Caco-2 (cell line): ENCODE measurements around the gene YKT6. TPM values are rescaled to one million over a fixed set of nuclear protein-coding genes. Genes with fewer than 3 reads are reported as not detected.
"Not testable (repeated sequence)": the region's sequence is repeated elsewhere in the genome, so short reads cannot be mapped to it uniquely, and the experiment has no call there.

ENCODE experiments used
- BruUV-seq: library from RNA; stranded (reverse); fragments of 400-500 nt; replicated peaks from 2 replicates; lab custom pipeline; 2021; lab: Mats Ljungman, UMichigan
- CTCF ChIA-PET: fragments of 300-600 bp; sonication (Branson Sonifier 250); formaldehyde crosslinking; loops from one replicate; lab custom pipeline; 2022; ENCODE audit warnings: antibody characterized with exemption; lab: Charles Lee
- POLR2A ChIA-PET: fragments of 300-600 bp; sonication (Branson Sonifier 250); formaldehyde crosslinking; loops from one replicate; lab custom pipeline; 2022; ENCODE audit warnings: antibody characterized with exemption; lab: Charles Lee
- DNase-seq, 2 experiments: peaks; one replicate each; pipeline versions ENCODE4 v3.0.0 to v3.0.0-alpha.2; 2020 to 2022
- H3K27me3 ChIP-seq: replicated peaks from 2 replicates; pipeline ENCODE4 v1.6.0; 2011; ENCODE audit warnings: low read length; ENCODE audit not compliant: control insufficient read depth, insufficient read depth
- H3K36me3 ChIP-seq: 2 replicates; pipeline ENCODE4 v1.5.1; 2011; ENCODE audit warnings: low read length; ENCODE audit not compliant: control insufficient read depth, insufficient read depth
- H3K4me1 ChIP-seq: fragments of 250-450 bp; sonication (Bioruptor Pico); 2 replicates; pipeline ENCODE4 v1.5.1; 2020; ENCODE audit warnings: mild to moderate bottlenecking
- H3K4me3 ChIP-seq: 2 replicates; pipeline ENCODE4 v1.5.1; 2011; ENCODE audit warnings: low read depth, mild to moderate bottlenecking, control low read depth, low read length
- H3K9me3 ChIP-seq: fragments of 250-450 bp; sonication (Bioruptor Pico); 2 replicates; pipeline ENCODE4 v1.5.1; 2020; ENCODE audit warnings: mild to moderate bottlenecking, moderate library complexity
- H3K27ac Mint-ChIP-seq: one replicate; pipeline ENCODE4 v1.8.0; 2022; ENCODE audit warnings: mixed read lengths; ENCODE audit not compliant: unreplicated experiment
- H3K27me3 Mint-ChIP-seq: one replicate; pipeline ENCODE4 v1.8.0; 2022; ENCODE audit warnings: mixed read lengths; ENCODE audit not compliant: insufficient read depth, unreplicated experiment
- H3K36me3 Mint-ChIP-seq: one replicate; pipeline ENCODE4 v1.8.0; 2022; ENCODE audit warnings: mild to moderate bottlenecking, mixed read lengths; ENCODE audit not compliant: insufficient read depth, unreplicated experiment
- H3K4me1 Mint-ChIP-seq: one replicate; pipeline ENCODE4 v1.8.0; 2022; ENCODE audit warnings: low read depth, mixed read lengths; ENCODE audit not compliant: unreplicated experiment
- H3K4me3 Mint-ChIP-seq: one replicate; pipeline ENCODE4 v1.8.0; 2022; ENCODE audit warnings: mild to moderate bottlenecking, moderate library complexity, mixed read lengths; ENCODE audit not compliant: unreplicated experiment
- H3K9me3 Mint-ChIP-seq: one replicate; pipeline ENCODE4 v1.8.0; 2022; ENCODE audit warnings: mixed read lengths; ENCODE audit not compliant: unreplicated experiment
- intact Hi-C: fragments of 100-400 bp; cut with micrococcal nuclease; formaldehyde crosslinking; loops from one replicate; pipeline ENCODE4 v1.10.0; 2022; ENCODE audit not compliant: unreplicated experiment
- total RNA-seq: library from RNA; stranded (reverse); gene quantifications from 2 replicates; pipeline ENCODE4 v1.2.3, GENCODE V29; 2022
- TF ChIP-seq, protein P1 (sequence below), 2 experiments: fragments of 200-600 bp in 1 of 2; IDR thresholded peaks; 1 replicate in 1 of 2; 2 replicates in 1 of 2; pipeline versions ENCODE4 v1.5.1 to v1.8.0; 2011 to 2022; ENCODE audit warnings: antibody characterized with exemption in 1 of 2, control low read depth in 1 of 2, inconsistent platforms in 1 of 2, low read depth in 1 of 2, low read length in 1 of 2, mild to moderate bottlenecking in 1 of 2, moderate library complexity in 1 of 2; ENCODE audit not compliant: insufficient read depth in 1 of 2, severe bottlenecking in 1 of 2, unreplicated experiment in 1 of 2

Gene YKT6
- total RNA-seq, 1 experiment from 2014 or later, result 123 TPM

DNA sequence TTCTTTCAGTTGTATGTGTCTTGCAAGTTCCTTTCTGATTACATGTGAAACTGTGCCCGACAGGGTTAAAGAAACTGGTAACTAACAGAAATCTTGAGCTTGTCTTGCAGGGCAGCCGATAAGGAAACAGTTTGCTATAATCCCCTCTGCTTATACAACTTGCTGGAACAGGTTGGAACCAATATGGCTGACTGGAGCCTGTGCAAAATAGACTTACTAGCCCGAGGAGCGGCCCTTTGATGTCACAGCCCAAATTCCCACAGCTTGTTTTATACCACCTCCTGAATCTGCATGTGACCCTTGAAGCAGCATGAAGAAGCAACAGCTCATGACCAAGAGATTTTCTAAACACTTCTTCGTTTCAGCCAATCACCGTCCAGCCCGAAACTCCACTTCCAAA is 3.3 kb upstream of the YKT6 start:
- no peaks in the 10 kb centered on the region for H3K36me3 ChIP-seq
- BruUV-seq, result no TSS peak
- intact Hi-C loops, result no loop called here
- DNase-seq, result peak in 1 of 2 experiments; percentile 26
- ChIA-PET POLR2A (no interaction called here), CTCF (interaction anchor here (0.8 to 1.5 kb wide), 2 partner anchors 66 to 75 kb away, joined by 3 to 8 read pairs; partner anchors contain the start of gene POLD2)
- peaks cover under 1% of the 10 kb centered on the region for H3K27me3 Mint-ChIP-seq
- TF ChIP-seq, protein P1, sequence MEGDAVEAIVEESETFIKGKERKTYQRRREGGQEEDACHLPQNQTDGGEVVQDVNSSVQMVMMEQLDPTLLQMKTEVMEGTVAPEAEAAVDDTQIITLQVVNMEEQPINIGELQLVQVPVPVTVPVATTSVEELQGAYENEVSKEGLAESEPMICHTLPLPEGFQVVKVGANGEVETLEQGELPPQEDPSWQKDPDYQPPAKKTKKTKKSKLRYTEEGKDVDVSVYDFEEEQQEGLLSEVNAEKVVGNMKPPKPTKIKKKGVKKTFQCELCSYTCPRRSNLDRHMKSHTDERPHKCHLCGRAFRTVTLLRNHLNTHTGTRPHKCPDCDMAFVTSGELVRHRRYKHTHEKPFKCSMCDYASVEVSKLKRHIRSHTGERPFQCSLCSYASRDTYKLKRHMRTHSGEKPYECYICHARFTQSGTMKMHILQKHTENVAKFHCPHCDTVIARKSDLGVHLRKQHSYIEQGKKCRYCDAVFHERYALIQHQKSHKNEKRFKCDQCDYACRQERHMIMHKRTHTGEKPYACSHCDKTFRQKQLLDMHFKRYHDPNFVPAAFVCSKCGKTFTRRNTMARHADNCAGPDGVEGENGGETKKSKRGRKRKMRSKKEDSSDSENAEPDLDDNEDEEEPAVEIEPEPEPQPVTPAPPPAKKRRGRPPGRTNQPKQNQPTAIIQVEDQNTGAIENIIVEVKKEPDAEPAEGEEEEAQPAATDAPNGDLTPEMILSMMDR (IDR thresholded peaks at IDR 0.05; ENCODE audit: insufficient read depth in 1 of 2, low read depth in 1 of 2, low read length in 1 of 2, severe bottlenecking in 1 of 2, unreplicated experiment in 1 of 2), result no peak
- H3K9me3 Mint-ChIP-seq, result no peaks in the 10 kb centered on the region
- H3K4me1 Mint-ChIP-seq, result no peaks in the 10 kb centered on the region
- no peaks in the 10 kb centered on the region for H3K36me3 Mint-ChIP-seq
- no peaks in the 10 kb centered on the region for H3K9me3 ChIP-seq
- H3K4me1 ChIP-seq, result peaks cover 7% of the 10 kb centered on the region
- H3K4me3 Mint-ChIP-seq, result no peak overlapping the region
- no peak overlapping the region for H3K27ac Mint-ChIP-seq
- H3K4me3 ChIP-seq, result no peak overlapping the region
- H3K27me3 ChIP-seq, result no peaks in the 10 kb centered on the region

DNA sequence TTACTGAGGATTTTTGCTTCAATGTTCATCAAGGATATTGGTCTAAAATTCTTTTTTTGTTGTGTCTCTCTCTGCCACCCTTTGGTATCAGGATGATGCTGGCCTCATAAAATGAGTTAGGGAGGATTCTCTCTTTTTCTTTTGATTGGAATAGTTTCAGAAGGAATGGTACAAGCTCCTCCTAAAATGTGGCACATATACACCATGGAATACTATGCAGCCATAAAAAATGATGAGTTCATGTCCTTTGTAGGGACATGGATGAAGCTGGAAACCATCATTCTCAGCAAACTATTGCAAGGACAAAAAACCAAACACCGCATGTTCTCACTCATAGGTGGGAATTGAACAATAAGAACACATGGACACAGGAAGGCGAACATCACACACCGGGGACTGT is 615 bp upstream of the YKT6 start:
- H3K27ac Mint-ChIP-seq, H3K36me3 ChIP-seq, DNase-seq, H3K4me3 Mint-ChIP-seq, H3K9me3 Mint-ChIP-seq, BruUV-seq, H3K4me1 ChIP-seq, H3K36me3 Mint-ChIP-seq, H3K9me3 ChIP-seq, H3K27me3 Mint-ChIP-seq, H3K4me1 Mint-ChIP-seq, H3K27me3 ChIP-seq, H3K4me3 ChIP-seq: not testable (repeated sequence)
- CTCF ChIA-PET, result interaction anchor here (0.6 to 1.6 kb wide), 3 partner anchors 69 to 181 kb away, joined by 3 to 12 read pairs (median 3); no protein-coding TSS in a partner anchor
- intact Hi-C loops, result loop anchor here (1.0 to 5.0 kb wide), 2 partner anchors 69 to 118 kb away; partner anchors contain the start of gene POLM
- POLR2A ChIA-PET, result interaction anchor here (0.7 kb wide), 1 partner anchor 19 kb away, joined by 8 read pairs; no protein-coding TSS in a partner anchor

DNA sequence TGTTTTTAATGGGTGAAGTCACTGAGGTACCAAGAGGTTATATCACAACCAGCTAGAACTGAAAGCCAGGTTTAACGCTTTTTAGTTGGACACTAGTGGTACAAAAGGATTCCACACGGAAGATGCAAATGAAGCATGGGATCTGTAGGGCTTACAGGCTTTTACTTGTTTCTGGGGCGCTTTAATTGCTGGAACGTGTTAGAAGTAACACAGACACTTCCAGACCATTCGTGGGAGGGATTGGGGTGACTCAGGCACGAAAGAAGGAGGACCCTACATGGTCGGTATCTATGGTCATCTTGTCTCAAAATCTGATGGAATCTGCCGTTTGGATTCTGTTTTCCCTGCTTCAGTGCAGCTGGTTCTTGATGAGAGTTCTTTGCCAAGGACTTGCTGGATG is 1.0 kb downstream of the YKT6 start:
- POLR2A ChIA-PET, result no interaction called here
- TF ChIP-seq, protein P1 (IDR thresholded peaks at IDR 0.05; ENCODE audit: insufficient read depth in 1 of 2, low read depth in 1 of 2, low read length in 1 of 2, severe bottlenecking in 1 of 2, unreplicated experiment in 1 of 2), result no peak
- Histone ChIP-seq H3K36me3 (no peaks in the 10 kb centered on the region), H3K9me3 (no peaks in the 10 kb centered on the region), H3K4me3 (peak overlapping the region; percentile 100), H3K27me3 (no peaks in the 10 kb centered on the region), H3K4me1 (peaks cover 9% of the 10 kb centered on the region)
- CTCF ChIA-PET, result interaction anchor here (1.6 kb wide), 1 partner anchor 71 kb away, joined by 12 read pairs; no protein-coding TSS in a partner anchor
- BruUV-seq, result no TSS peak
- DNase-seq, result no peak
- peaks cover 15% of the 10 kb centered on the region for H3K36me3 Mint-ChIP-seq
- intact Hi-C loops, result loop anchor here (5.0 kb wide), 1 partner anchor 120 kb away; the partner anchor contains the start of gene POLM
- H3K4me1 Mint-ChIP-seq, result no peaks in the 10 kb centered on the region
- peak overlapping the region; percentile 61 for H3K27ac Mint-ChIP-seq
- peak overlapping the region; percentile 82 for H3K4me3 Mint-ChIP-seq
- no peaks in the 10 kb centered on the region for H3K9me3 Mint-ChIP-seq
- no peaks in the 10 kb centered on the region for H3K27me3 Mint-ChIP-seq
